Measurements from ENCODE around the gene NUP37.
"Not testable (repeated sequence)": the region's sequence is repeated elsewhere in the genome, so short reads cannot be mapped to it uniquely, and the experiment has no call there.

NUP37 gene, protein sequence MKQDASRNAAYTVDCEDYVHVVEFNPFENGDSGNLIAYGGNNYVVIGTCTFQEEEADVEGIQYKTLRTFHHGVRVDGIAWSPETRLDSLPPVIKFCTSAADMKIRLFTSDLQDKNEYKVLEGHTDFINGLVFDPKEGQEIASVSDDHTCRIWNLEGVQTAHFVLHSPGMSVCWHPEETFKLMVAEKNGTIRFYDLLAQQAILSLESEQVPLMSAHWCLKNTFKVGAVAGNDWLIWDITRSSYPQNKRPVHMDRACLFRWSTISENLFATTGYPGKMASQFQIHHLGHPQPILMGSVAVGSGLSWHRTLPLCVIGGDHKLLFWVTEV

DNA sequence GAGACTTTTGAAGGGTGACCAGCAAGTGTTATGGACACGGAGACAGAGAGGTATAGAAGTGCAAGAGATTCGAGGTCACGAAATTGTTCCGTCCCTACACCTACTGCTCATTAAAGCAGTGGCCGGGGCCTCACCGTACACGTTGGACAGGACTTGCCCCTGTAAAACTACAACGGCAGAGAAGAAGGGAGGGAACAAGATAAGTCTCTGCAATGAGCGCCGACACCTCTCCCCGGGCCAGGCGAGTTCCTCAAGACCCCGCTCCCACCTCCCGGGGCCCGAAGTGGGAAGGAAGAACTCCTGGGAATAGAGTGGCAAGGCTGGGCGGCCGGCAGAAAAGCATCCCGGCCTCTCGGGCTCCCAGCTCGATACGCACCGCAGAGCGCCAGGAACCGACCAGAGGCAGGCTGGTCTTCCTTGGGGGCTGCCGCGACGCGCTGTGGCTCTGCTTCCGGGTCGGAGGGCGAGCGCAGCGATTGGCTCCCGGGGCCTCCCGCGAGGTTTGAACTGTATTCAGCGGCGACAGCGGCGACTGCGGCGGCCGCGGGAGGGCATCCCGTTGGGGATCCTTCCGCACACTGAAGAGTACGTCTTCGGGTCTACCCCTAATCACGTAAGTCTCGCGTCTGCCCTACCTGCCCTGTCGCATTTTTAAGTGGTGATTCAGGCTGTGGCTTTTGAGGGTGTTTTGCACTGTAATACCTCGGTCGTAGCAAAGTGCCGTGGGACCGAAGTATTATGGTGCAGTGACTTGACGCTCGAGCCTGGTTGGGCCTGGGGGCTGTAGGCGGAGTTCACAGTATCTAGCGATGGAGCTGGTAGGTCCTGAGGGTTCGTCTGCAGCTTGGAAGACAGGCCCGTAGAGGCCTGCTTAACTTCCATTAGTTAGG, at the start of gene NUP37, which contains the start of gene PARPBP:
NUP37 (minus strand) TSS at position 441 of the 890 bp plus-strand sequence. CDS start 1,596 bp downstream, outside the sequence.
PARPBP (plus strand) TSS at position 510 of the 890 bp plus-strand sequence. CDS start 3,706 bp downstream, outside the sequence.
- DNase-seq: peak; percentile 88

DNA sequence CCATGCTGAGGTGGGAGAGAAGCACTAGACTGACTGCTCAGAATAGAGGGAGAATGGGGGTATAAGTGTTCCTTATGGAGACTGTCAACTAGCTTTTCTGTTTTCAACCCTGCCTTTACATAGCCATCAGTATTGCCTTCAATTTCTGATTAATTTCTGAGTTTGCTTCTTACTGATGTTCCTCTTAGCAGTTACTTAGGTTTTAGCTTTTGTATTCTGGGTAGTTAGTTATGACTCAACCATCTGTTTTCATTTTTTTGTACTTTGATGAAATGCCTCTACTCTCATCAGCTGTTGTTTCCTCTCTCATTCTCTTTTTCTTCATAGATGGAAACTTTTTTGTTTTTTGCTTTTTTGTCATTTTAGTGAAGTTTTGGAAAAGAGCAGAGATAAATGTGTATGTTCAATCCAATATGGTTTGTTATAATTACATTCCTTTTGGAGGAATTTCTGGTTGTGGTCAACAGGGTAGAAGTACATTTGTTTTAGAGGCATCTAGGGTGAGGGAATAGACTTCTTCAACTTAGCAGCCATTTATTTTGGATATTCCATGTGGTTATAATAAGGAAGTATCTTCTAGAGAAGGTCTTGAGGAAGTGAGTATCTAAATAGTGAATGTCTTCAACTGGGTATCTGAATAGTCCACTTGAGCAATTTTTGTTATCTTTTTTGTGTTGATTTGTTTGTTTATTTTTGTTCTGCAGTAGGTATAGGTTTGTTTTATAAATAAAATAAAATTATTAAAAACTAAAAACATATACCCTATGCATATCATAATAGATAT, 48.1 kb upstream of the NUP37 start:
- peak; percentile 30 for DNase-seq

DNA sequence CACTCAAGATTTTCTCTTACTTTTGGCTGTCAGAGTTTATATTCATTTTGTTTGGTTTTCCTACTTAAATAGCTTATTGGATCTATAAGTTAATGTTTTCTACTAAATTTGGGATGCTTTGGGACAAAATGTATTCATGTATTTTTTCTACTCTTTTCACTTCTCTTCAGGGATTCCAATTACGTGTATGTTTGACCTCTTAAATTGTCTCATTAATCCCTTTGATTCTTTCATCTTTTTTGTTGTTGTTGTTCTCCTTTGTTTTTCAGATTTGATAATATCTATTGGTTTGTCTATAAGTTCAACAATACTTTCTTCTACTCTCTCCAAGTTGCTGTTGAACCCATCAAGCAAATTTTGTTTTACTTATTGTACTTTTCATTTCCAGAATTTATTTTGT, 43.5 kb upstream of the NUP37 start:
- no peak for DNase-seq

DNA sequence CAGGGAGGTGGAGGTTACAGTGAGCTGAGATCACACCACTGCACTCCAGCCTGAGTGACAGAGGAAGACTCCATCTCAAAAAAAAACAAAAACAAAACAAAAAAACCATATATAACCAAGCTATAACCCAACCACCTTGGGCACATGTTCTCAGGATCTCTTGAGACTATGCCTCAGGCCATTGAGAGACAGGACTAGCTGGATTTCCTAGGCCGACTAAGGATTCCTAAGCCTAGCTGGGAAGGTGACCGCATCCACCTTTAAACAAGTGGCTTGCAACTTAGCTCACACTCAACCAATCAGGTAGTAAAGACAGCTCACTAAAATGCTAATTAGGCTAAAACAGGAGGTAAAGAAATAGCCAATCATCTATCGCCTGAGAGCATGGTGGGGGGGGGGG, 35.3 kb upstream of the NUP37 start:
- DNase-seq: not testable (repeated sequence)

DNA sequence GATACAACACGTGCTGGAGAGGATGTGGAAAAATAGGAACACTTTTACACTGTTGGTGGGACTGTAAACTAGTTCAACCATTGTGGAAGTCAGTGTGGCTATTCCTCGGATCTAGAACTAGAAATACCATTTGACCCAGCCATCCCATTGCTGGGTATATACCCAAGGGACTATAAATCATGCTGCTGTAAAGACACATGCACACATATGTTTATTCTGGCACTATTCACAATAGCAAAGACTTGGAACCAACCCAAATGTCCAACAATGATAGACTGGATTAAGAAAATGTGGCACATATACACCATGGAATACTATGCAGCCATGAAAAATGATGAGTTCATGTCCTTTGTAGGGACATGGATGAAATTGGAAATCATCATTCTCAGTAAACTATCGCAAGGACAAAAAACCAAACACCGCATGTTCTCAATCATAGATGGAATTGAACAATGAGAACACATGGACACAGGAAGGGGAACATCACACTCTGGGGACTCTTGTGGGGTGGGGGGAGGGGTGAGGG, 27.2 kb upstream of the NUP37 start:
- DNase-seq: not testable (repeated sequence)

DNA sequence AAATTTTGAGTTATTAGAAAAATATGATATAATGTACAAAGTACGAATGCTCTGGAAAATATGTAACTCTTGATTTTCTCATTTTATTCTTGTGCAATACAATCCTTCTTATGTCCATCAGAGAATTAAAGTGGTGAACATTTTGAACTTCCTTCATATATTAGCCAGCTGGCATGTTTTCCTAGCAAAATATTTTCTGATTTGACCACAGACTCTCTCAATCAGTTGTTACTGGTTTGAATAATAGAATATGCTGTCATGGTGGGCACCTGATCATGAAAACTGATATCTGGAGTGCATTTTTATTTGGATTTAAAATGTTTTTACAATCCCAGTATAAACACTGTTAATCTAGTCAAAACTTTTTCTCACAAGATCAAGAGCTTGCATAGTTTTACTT, 24.3 kb upstream of the NUP37 start:
- no peak for DNase-seq

DNA sequence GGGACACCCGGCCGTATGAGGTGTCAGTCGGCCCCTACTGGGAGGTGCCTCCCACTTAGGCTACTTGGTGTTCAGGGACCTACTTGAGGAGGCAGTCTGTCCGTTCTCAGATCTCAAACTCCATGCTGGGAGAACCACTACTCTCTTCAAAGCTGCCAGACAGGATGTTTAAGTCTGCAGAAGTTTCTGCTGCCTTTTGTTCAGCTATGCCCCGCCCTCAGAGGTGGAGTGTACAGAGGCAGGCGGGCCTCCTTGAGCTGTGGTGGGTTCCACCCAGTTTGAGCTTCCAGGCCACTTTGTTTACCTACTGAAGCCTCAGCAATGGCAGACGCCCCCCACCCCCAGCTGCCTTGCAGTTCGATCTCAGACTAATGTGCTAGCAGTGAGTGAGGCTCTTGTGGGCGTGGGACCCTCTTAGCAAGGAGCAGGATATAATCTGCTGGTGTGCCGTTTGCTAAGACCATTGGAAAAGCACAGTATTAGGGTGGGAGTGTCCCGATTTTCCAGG, 23.0 kb upstream of the NUP37 start:
- not testable (repeated sequence) for DNase-seq

DNA sequence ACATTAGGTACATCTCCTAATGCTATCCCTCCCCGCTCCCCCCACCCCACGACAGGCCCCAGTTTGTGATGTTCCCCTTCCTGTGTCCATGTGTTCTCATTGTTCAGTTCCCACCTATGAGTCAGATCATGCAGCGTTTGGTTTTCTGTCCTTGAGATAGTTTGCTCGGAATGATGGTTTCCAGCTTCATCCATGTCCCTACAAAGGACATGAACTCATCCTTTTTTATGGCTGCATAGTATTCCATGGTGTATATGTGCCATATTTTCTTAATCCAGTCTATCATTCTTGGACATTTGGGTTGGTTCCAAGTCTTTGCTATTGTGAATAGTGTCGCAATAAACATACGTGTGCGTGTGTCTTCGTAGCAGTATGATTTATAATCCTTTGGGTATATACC, 17.7 kb upstream of the NUP37 start:
- not testable (repeated sequence) for DNase-seq

DNA sequence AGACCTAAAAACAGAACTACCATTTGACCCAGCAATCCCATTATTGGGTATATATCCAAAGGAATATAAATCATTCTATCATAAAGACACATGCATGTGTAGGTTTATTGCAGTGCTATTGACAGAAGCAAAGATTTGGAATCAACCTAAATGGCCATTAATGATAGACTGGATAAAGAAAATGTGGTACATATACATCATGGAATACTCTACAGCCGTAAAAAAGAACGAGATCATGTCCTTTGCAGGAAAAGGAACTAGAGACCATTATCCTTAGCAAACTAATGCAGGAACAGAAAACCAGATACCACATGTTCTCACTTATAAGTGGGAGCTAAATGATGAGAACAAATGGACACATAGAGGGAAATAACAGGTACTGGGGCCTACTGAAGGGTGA, 11.5 kb upstream of the NUP37 start:
- DNase-seq: not testable (repeated sequence)

DNA sequence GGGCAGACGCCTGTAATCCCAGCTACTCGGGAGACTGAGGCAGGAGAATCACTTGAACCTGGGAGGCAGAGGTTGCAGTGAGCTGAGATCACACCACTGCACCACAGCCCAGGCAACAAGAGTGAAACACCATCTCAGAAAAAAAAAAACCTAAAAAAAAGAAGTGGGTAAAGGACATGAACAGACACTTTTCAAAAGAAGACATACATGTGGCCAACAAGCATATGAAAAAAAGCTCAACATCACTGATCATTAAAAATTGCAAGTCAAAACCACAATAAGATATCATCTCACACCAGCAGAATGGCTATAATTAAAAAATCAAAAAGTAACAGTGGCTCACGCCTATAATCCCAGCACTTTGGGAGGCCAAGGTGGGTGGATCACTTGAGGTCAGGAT, 10.8 kb upstream of the NUP37 start:
- DNase-seq: not testable (repeated sequence)

DNA sequence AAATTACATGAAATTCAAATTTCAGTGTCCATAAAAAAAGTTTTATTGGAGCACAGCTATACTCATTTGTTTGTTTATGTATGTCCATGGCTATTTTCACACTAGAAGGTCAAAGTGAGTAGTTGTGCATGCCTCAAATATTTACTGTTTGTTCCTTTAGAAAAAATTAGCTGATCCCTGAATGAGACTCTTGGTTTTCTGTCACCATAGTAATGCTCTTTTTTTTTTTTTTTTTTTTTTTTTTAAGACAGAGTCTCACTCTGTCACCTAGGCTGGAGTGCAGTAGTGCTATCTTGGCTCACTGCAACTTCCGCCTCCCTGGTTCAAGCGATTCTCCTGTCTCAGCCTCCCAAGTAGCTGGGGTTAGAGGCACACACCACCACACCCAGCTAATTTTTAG, 1.4 kb upstream of the NUP37 start:
- not testable (repeated sequence) for DNase-seq

DNA sequence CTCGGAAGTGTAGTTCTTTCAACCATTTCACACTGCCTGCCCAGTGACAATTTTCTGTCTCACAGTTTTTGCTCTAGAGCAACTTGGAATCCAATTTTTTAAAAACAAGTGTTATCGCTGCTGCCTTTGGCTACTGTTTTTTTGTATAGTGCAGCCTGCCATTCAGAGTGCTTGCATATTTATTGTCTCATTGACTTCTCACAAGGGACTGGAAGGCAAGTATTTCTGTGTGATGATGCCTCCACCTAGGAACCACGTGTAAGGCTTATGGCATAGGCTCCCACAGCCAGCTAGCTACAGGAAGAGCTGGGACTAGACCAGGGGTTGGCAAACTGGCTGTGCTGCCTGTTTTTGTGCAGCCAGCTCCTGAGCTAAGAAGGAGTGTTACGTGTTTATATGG, 972 bp upstream of the NUP37 start:
- DNase-seq: peak; percentile 16

DNA sequence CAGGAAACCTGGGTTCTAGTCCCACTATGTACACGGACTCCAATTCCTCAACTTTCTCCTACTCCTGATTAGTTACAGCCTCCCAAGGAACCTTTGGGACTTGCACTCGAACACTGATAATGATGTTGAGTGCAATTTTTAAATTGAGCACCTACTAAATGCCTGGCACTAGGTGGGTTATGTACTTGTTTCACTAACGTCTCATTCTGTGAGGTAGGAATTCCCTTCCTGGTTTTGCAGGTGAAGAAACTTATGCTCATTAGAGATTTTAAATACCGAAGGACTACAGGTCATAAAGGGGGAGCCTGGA, 605 bp upstream of the NUP37 start:
- no peak for DNase-seq

DNA sequence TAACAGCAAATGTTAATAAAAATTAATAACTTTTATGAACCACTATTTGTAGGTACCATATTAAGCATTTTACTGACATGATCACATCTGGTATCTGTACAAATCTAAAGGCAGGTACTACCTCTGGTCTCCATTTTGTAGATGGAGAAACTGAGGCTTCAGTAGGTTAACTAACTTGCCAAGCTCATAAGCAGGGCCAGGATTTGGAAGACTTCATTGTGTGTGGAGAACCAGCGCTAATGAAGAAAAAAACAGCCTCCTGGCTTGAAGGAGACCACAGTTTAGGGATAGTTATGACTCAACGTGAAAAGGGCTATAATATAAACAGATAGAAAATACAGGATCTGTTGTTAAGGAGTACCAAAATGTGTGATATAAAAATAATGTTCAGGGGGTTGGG, 1.0 kb downstream of the NUP37 start:
- DNase-seq: no peak

DNA sequence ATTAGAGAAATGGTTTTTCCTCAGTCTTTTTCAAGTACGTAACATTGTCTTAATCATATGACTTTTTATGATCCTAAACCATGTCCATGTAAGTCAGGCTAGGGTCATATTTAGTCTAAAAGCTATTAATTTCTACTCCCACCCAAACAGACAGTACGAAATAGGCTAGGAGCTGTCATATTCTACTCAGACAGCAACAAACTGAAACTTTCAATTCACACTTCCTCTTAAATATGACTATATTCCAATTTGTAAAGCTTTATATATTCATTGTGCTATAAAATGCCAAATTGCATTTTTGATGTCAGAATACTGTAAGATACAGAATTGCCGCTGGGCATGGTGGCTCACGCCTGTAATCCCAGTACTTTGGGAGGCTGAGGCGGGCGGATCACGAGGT, 3.5 kb downstream of the NUP37 start:
- no peak for DNase-seq

DNA sequence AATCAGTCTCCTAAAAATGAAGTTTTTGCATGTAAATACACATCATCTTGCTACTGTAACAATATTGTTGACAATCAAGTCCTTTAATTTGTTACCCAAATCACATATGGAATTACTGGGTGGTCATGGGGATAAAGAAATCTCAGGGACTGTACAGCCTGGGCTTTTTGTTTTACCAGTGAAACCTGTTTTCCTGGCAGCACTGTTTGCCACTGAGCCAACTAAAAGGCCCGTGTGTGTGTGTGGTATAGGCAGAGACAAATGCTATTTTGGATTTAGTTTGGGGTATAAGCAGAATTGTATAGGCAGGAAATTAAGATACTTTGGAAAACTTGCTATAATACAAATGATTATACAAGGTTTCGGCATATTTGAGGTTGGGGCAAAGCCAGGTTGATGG, 5.7 kb downstream of the NUP37 start:
- DNase-seq: no peak

DNA sequence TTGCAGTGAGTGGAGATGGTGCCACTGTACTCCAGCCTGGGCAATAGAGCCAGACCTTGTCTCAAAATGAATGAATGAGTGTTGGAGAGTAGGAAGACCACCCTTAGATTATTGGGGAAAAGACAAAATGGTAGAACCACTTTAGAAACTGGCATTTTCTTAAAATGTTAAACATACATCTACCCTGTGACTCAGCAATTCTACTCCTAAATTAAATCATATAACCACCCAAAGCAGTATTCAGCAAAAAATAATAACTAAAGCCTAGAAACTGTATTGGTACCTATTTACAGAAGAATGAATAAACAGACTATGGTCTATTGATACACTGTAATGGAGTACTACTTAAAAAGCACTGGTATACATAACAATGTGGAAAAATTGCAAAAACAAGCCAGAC, 9.1 kb downstream of the NUP37 start:
- DNase-seq: no peak

DNA sequence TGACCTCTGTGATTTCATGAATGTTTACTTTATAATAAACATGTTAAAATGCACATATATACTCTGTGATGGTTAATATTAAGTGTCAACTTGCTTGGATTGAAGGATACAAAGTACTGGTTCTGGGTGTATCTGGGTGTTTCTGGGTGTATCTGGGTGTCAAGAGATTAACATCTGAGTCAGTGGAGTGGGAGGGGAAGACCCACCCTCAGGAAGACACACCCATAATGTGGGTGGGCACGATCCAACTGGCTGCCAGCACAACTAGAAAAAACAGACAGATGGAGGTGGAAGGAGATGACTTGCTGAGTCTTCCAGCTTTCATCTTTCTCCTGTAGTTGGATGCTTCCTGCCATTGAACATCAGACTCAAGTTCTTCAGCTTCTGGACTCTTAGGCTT, 11.9 kb downstream of the NUP37 start:
- DNase-seq: no peak

DNA sequence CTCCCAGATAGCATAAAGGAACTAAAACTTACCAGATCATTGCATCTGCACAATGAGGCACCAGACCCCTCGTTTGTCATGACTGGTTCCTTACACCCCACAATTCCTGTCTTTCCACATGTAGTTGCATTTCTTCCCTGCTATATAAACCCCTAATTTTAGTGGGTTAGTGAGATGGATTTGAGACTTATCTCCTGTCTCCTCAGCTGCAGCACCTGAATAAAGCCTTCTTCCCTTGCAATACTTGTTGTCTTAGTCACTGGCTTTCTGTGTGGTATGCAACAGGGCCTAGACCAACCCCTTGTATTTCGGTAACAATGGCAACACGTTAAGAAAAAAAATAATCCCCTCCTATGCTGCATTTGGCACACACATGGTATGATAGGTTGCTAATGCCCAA, 13.0 kb downstream of the NUP37 start:
- no peak for DNase-seq

DNA sequence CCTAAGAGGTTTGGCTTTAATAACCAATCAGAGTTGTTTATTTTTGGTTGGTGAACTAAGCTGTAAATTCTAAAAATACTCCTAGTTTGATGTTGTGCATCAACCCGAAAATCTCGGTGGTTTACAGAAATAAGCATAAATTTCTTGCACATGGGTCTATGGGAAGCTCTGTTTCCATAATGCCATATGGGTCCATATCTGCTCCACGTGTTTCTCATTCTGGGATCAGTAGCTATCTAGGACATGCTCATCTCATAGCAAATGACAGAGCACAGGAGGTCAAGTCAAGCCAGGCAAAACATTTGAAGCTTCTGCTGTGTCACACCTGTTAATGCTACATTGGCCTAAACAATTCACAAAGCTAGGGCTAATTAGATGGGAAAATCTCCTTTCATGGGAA, 23.1 kb downstream of the NUP37 start:
- DNase-seq: no peak

DNA sequence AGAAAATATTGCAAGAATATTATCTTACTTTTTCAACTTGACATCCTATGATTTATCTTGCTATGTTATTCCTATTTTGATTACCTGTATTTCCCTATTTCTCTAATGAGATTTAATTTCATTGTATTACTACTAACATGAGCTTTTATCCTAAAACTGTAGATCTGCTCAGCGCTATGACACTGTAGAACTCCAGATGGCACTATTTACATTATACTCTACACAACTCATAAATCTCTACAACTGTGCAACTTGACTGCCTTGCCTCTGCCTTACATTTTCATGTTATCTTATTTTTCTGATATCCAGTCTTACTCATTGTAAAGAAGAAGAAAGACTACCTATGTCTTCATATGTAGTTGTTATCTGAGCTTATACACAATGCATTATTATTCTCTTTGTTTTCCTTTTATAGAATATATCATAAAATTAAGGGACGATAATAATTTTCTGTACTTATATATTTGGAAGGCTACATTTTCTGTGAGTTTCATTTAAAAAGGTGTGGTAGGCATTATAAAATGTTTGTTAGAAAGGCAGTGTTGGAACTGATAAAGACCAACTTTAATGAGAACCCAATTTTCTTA, 24.1 kb downstream of the NUP37 start:
- DNase-seq: peak; percentile 15

DNA sequence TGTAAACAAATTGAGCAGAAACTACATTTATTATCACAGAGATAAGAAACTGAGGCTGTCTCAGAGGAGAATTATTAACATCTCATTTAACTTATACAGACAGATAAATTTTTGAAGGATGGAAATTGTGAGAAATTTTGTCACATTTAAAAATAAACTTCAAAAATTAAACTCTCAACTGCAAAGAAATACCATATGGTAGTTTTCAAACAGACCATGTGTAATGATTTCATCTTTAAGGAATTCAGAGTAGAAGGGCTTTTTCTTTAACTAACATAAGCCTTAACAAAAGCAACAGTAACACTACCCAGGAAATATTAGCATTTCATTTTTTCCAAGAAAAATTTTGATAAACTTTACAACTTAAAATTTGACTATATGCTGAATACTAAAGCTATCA, 26.6 kb downstream of the NUP37 start:
- no peak for DNase-seq
